ENCODE data around the gene HID1. TPM values are rescaled to one million over a fixed set of nuclear protein-coding genes. Genes with fewer than 3 reads are reported as not detected.

The HID1 gene
- total RNA-seq, 1 donor, result 4.3 TPM

DNA sequence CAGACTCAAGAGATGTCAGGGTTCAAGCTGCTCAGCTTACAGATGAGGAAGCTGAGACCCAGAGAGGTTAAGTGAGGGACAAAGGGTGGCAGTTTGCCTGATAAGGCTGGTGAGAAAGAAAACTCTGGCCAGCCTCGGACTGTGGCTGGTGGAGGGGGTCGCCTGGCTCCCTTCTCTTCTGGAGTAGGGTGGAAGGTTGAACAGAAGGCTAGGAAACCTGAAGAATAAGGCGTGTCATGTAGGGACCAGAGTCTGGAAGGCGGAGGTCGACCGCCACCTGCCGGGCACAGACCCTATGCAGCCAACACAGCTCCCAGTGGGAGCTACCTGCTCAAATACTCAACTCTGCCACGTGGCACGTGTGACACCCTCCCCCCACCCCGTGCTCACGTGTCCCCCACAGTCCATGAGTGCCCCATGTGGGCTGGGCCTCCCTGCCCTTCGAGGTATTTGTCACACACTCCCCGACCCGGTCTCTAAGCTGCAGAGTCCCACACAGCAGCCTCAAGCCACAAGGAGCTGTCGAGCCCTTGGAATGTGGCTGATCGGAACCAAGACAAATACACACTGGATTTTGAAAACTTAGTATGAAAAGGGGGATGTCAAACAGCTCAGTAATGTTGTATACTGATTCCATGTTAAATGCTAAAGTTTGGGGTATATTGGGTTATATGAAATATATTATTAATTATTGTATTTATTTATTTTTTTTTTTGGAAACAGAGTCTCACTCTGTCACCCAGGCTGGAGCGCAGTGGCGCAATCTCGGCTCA, 11.8 kb downstream of the HID1 start:
- no peak overlapping the region for H3K4me3 ChIP-seq (ENCODE audit: low read depth, low read length)
- peak; percentile 36 for TF ChIP-seq CTCF (IDR thresholded peaks at IDR 0.05; ENCODE audit: insufficient read depth, low read depth, low read length)
- DNase-seq (ENCODE audit: low read depth), result no peak

- no peak overlapping the region for H3K4me3 ChIP-seq (ENCODE audit: low read depth, low read length)
- TF ChIP-seq CTCF (IDR thresholded peaks at IDR 0.05; ENCODE audit: insufficient read depth, low read depth, low read length), result no peak
- DNase-seq (ENCODE audit: low read depth), result no peak
Measured at GRCh38 chr17:74959826-74960515, 12.6 kb downstream of the HID1 start.

DNA sequence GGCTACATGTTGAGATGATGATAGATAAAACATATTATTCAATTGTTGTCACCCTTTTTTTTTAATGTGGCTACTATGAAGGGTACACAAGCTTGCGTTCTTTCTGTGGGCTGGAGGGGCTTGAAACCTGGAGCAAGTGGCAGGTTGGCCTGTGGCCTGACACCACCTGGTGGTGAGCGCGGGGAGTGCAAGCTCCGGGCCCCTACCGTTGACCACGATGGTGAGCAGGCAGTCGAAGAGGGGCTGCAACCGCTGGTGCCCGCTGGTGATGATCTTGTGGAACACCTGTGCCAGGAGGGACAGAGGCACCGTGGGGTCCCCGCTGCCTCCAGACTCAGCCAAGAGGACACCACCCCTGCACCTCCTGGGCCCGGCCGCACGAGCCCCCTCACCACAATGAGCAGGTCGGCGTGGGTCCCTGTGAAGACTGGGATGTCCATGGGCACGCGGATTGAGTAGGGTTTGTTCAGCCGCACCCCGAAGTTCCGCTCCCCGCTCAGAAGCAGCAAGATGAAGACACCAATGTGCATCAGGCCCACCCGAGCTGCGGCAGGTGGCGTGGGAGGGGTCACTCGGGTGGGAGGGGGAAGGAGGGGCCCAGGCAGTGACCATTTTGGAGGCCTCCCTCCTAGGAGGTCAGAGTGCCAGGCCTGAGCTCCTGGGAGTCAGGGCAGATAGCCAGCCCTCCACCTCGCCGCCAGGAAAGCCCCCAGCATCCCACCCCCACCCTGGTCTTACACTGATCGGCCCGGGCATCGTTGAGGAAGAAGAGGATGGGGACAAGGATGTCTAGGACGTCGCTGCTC, 14.4 kb downstream of the HID1 start:
- H3K4me3 ChIP-seq (ENCODE audit: low read depth, low read length), result no peak overlapping the region
- DNase-seq (ENCODE audit: low read depth), result peak; percentile 45
- peak; percentile 93 for TF ChIP-seq CTCF (IDR thresholded peaks at IDR 0.05; ENCODE audit: insufficient read depth, low read depth, low read length)

- no peak for DNase-seq (ENCODE audit: low read depth)
- TF ChIP-seq CTCF (IDR thresholded peaks at IDR 0.05; ENCODE audit: insufficient read depth, low read depth, low read length), result no peak
- no peak overlapping the region for H3K4me3 ChIP-seq (ENCODE audit: low read depth, low read length)
Measured at GRCh38 chr17:74956093-74956492, 16.5 kb downstream of the HID1 start.

GRCh38 chr17:74954665-74955421, 17.7 kb downstream of the HID1 start:
- H3K4me3 ChIP-seq (ENCODE audit: low read depth, low read length), result no peak overlapping the region
- no peak for TF ChIP-seq CTCF (IDR thresholded peaks at IDR 0.05; ENCODE audit: insufficient read depth, low read depth, low read length)
- no peak for DNase-seq (ENCODE audit: low read depth)

DNA sequence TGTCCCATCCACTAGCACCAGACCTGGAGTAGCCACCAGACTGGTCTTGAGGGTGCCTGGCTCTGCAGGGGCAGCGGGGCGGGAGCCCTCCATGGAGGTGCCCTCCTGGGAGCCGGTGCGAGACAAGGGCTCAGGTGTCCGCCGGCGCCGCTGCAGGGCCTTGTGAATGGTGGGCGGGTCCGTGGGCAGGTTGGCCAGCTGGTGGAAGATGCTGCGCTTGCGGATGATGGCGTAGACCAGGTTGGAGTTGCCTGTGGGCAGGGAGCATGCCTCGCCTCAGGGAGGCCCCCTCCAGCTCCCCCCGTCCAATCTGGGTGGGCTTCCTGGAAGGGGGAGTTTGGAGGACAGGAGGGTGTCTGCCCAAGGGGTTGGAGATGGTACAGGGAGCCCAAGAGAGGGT, 18.4 kb downstream of the HID1 start:
- TF ChIP-seq CTCF (IDR thresholded peaks at IDR 0.05; ENCODE audit: insufficient read depth, low read depth, low read length), result no peak
- H3K4me3 ChIP-seq (ENCODE audit: low read depth, low read length), result no peak overlapping the region

More for the DNA sequence above, 18.4 kb downstream of the HID1 start:
- no peak for DNase-seq (ENCODE audit: low read depth)
